Measurements from ENCODE around the gene IRGQ. TPM values are rescaled to one million over a fixed set of nuclear protein-coding genes. Genes with fewer than 3 reads are reported as not detected.

Gene IRGQ
- total and polyA plus RNA-seq, 12 donors = 7.0 to 57.9 (median 21.5) TPM

DNA sequence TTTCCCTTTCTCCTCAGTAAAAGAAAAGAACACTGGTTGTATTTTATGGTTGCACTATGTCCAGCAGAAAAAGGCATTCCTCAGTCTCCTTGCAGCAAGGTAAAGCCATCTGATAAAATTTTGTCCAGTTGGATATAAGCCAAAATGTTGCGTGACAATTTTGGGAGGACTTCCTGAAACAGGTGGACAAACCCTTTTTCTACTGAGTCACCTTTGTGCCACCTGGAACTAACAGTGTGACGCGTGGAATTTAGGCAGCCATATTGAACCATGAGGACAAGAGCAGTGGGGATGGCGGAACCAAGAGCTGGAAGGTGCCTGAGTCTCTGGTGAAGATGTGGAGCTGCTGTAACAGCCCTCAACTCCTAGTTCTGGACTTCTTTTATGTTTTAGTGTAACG, 35.6 kb upstream of the IRGQ start:
- H3K36me3 ChIP-seq (replicated peaks in 1 of 2) = no peaks in the 10 kb centered on the region
- no peak overlapping the region for H3K27ac ChIP-seq
- H3K4me3 ChIP-seq = no peak overlapping the region
- 85 to 93% (median 91%) methylated on average over 5 of the region's 5 CpGs for WGBS, 4 donors
- H3K27me3 ChIP-seq = no peaks in the 10 kb centered on the region
- peaks cover 8 to 16% of the 10 kb centered on the region in 2 donors for H3K4me1 ChIP-seq (replicated peaks in 1 of 2)
- no peaks in the 10 kb centered on the region for H3K9me3 ChIP-seq (replicated peaks in 1 of 3)
- no peak for DNase-seq
- TF ChIP-seq, protein P1, sequence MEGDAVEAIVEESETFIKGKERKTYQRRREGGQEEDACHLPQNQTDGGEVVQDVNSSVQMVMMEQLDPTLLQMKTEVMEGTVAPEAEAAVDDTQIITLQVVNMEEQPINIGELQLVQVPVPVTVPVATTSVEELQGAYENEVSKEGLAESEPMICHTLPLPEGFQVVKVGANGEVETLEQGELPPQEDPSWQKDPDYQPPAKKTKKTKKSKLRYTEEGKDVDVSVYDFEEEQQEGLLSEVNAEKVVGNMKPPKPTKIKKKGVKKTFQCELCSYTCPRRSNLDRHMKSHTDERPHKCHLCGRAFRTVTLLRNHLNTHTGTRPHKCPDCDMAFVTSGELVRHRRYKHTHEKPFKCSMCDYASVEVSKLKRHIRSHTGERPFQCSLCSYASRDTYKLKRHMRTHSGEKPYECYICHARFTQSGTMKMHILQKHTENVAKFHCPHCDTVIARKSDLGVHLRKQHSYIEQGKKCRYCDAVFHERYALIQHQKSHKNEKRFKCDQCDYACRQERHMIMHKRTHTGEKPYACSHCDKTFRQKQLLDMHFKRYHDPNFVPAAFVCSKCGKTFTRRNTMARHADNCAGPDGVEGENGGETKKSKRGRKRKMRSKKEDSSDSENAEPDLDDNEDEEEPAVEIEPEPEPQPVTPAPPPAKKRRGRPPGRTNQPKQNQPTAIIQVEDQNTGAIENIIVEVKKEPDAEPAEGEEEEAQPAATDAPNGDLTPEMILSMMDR (IDR thresholded peaks at IDR 0.05) = no peak
- no peak for TF ChIP-seq POLR2A (IDR thresholded peaks at IDR 0.05)
- intact Hi-C loops (cut with DNase I) = no loop called here

GRCh38 chr19:43628646-43629326, 32.9 kb upstream of the IRGQ start:
- TF ChIP-seq, protein P1 (IDR thresholded peaks at IDR 0.05) = no peak
- TF ChIP-seq POLR2A (IDR thresholded peaks at IDR 0.05) = no peak
- no peaks in the 10 kb centered on the region for H3K27me3 ChIP-seq
- peaks cover 0 to 8% of the 10 kb centered on the region in 2 donors for H3K4me1 ChIP-seq (replicated peaks in 1 of 2)
- WGBS, 4 donors = 88 to 100% (median 95%) methylated on average over 1 to 3 of the region's 3 CpGs
- H3K4me3 ChIP-seq = no peak overlapping the region
- no peak overlapping the region for H3K27ac ChIP-seq
- intact Hi-C loops (cut with DNase I) = no loop called here
- DNase-seq = no peak
- no peaks in the 10 kb centered on the region for H3K36me3 ChIP-seq (replicated peaks in 1 of 2)
- H3K9me3 ChIP-seq (replicated peaks in 1 of 3) = no peaks in the 10 kb centered on the region

- no peak for DNase-seq
- Histone ChIP-seq H3K9me3 (replicated peaks in 1 of 3) (no peaks in the 10 kb centered on the region), H3K4me3 (no peak overlapping the region), H3K27ac (no peak overlapping the region), H3K36me3 (replicated peaks in 1 of 2) (no peaks in the 10 kb centered on the region), H3K27me3 (no peaks in the 10 kb centered on the region), H3K4me1 (replicated peaks in 1 of 2) (no peaks in the 10 kb centered on the region)
- WGBS, 4 donors = 58 to 72% (median 66%) methylated on average over 15 to 17 of the region's 17 CpGs
- TF ChIP-seq POLR2A (IDR thresholded peaks at IDR 0.05) = no peak
- TF ChIP-seq, protein P1 (IDR thresholded peaks at IDR 0.05) = no peak
- intact Hi-C loops (cut with DNase I) = no loop called here
These were observed 30.9 kb upstream of the IRGQ start for GRCh38 chr19:43626838-43627237.

DNA sequence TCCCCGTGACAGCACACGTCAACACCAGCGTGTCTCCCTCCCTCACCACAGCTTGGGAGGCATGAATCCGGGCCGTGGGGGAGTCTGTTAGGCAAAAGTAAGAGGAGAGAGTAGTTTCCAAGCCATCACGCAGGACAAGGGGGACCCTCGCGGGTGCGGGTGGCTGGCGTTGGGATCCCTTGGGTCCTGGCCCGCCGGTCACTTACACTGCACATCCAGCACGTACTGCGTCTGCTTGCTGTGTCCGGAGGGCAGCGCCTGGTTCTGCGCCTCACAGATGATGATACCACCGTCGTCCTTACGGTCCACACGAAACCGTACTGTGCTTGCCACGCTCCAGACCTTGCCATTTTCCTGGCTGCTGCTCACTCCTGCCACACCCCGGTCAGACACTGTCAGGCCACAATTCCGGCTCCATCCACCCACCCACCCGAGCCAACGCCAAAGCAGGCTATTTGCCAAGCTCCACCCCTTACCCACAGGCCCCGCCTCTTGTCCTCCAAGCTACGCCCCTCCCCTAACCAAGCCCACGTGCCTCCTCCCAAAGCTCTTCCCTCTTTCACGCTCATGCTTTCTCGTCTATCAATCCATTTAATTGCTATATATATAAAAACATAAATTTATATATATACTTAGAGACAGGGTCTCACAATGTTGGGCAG, 30.1 kb upstream of the IRGQ start:
- no peaks in the 10 kb centered on the region for H3K9me3 ChIP-seq (replicated peaks in 1 of 3)
- intact Hi-C loops (cut with DNase I) = no loop called here
- H3K4me1 ChIP-seq (replicated peaks in 1 of 2) = no peaks in the 10 kb centered on the region
- no peaks in the 10 kb centered on the region for H3K36me3 ChIP-seq (replicated peaks in 1 of 2)
- H3K27ac ChIP-seq = no peak overlapping the region
- TF ChIP-seq, protein P1 (IDR thresholded peaks at IDR 0.05) = no peak
- no peak for TF ChIP-seq POLR2A (IDR thresholded peaks at IDR 0.05)
- no peak overlapping the region for H3K4me3 ChIP-seq
- no peaks in the 10 kb centered on the region for H3K27me3 ChIP-seq
- DNase-seq = peak in 1 of 7 donors; percentile 34
- WGBS, 4 donors = 77 to 80% (median 79%) methylated on average over 27 to 32 of the region's 32 CpGs
